Measurements from ENCODE around the gene PRSS50.
"Not testable (repeated sequence)": the region's sequence is repeated elsewhere in the genome, so short reads cannot be mapped to it uniquely, and the experiment has no call there.

DNA sequence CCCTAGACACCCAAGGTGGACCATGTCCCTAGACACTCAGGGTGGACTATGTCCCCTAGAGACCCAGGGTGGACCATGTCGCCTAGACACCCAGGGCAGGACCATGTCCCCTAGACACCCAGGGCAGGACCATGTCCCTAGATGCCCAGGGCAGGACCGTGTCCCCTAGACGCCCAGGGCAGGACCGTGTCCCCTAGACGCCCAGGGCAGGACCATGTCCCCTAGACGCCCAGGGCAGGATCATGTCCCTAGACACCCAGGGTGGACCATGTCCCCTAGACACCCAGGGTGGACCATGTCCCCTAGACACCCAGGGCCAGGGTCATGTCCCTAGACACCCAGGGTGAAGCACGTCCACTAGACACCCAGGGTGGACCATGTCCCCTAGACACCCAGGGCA is 13.3 kb downstream of the PRSS50 start:
- TF ChIP-seq, protein P1, sequence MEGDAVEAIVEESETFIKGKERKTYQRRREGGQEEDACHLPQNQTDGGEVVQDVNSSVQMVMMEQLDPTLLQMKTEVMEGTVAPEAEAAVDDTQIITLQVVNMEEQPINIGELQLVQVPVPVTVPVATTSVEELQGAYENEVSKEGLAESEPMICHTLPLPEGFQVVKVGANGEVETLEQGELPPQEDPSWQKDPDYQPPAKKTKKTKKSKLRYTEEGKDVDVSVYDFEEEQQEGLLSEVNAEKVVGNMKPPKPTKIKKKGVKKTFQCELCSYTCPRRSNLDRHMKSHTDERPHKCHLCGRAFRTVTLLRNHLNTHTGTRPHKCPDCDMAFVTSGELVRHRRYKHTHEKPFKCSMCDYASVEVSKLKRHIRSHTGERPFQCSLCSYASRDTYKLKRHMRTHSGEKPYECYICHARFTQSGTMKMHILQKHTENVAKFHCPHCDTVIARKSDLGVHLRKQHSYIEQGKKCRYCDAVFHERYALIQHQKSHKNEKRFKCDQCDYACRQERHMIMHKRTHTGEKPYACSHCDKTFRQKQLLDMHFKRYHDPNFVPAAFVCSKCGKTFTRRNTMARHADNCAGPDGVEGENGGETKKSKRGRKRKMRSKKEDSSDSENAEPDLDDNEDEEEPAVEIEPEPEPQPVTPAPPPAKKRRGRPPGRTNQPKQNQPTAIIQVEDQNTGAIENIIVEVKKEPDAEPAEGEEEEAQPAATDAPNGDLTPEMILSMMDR (IDR thresholded peaks at IDR 0.05), result not testable (repeated sequence)
- not testable (repeated sequence) for TF ChIP-seq POLR2A, POLR2AphosphoS5 (IDR thresholded peaks at IDR 0.05)
